NCI-H1105 (cell line): ENCODE data around the gene FCGR1A.
"Not testable (repeated sequence)": the region's sequence is repeated elsewhere in the genome, so short reads cannot be mapped to it uniquely, and the experiment has no call there.

ENCODE experiments used
- DNase-seq: peaks from one replicate; lab custom pipeline; 2025; lab: John Stamatoyannopoulos, UW

Gene FCGR1A

DNA sequence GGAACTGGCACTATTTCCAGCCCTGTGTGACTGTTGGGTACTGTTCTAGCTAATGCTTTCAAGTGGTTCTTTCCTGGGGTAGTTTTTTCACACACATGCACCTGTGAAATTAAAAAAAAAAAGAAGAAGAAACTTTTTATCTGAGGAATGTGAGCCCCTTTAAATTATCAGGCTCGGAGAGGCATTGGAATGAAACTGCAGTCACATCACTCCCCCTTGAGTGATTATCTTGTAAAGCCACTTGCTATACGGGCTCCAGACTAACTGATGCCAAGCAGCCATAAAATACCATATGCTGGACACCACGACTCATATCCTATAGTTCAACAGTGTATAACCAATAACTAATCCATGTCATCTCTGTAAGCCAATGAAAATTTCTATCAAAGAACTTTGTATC lies 5.4 kb upstream of the FCGR1A start:
- not testable (repeated sequence) for DNase-seq

DNA sequence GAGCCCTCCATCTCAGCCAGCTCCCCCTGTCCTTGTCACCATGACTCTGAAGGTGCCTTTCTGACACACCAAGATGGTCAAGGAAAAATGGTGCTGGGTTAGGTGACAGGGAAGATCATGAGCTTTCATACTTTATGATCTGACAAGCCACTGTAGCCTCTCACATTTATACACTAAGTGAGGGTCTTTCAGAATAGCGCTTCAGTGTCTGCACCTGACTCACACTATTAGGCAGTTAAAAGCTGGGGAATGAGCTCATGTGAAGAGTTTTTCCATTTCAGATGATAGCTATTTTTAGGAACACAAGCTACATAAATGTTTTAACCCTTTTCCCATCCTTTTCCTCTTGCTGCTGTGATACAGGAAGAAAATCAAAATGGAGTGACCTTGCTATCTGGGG lies 4.2 kb upstream of the FCGR1A start:
- not testable (repeated sequence) for DNase-seq

DNA sequence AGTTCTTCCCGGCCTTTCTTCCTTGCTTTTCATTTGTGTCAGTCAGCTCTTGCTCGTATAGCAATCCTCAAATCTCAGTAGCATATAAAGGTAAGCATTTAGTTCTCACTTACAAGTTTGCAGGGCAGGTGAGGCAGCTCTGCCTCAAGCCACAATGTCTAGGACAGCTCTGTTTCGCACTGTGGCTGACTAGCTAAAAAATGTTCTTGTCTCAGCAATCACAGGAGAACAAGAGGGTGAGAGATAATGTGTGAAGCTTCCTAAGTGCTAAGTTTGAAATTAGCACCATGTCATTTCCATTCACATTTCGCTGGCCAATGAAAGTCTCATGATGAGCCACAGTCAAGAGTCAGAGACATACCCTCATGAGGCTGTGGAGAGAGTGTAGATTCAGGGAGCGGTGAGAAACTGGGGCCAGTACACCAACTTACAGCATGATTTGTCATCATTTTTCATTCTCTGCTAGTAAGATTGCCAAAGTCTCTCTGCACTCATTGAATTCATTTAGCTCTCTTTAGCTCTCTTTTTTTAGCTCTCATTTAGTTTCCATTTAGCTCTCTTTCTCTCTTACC lies 995 bp upstream of the FCGR1A start:
- not testable (repeated sequence) for DNase-seq

DNA sequence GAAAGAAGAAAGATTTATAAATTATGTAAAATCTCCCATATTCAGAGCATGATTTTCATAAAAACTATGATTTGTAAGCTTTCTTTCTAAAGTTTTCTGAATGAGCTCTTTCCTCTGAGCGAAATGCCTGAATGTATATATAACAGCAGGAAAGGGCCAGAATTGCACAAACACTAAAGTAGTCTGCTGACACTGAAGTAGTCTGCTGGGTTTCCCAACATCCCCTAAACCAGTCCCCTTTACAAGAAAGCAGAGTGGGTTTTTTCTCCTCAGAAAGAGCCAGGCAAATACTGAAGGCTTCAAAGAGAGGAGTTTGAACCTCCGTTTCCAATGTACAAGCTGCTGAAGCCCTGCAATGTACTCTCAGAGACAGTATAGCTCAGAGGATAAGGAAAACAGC lies 795 bp downstream of the FCGR1A start:
- not testable (repeated sequence) for DNase-seq

DNA sequence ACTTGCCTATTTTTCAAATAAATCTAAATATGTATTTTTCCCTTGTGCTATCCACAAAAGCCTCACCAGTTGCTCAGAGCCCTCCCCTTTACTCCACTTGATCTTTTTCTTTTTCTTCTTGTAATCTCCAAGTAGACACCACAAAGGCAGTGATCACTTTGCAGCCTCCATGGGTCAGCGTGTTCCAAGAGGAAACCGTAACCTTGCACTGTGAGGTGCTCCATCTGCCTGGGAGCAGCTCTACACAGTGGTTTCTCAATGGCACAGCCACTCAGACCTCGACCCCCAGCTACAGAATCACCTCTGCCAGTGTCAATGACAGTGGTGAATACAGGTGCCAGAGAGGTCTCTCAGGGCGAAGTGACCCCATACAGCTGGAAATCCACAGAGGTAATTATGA lies 1.4 kb downstream of the FCGR1A start:
- DNase-seq: not testable (repeated sequence)

DNA sequence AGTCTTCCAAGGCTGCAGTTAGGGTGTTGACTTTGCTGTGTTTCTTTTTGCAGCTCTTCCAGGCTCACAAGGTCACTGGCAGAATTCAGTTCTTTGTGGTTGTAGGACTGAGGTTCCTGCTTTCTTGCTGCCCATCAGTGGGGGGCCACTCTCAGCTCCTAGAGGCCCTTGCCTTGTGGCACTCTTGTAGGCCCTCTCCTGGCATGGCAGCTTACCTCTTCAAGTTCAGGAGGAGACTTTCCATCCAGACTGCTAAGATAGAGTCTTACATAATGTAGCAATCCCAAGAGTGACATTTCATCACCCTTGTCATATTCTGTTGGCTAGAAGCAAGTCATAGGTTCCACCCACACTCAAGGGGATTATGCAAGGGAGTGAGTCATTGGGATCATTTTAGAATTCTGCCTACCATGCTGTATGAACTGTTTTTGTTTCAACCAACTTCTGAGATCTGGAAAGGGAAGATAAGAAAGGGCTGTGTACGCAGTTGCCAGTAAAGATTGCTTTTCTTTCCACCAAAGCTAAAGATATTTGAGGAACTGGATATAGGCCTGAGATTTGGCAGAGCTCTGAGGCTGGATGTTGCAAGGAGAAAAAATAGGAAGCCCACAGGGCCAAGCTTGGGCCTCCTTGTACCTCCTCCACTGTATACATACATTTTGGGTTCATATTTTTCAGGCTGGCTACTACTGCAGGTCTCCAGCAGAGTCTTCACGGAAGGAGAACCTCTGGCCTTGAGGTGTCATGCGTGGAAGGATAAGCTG lies 5.4 kb downstream of the FCGR1A start:
- DNase-seq: not testable (repeated sequence)

DNA sequence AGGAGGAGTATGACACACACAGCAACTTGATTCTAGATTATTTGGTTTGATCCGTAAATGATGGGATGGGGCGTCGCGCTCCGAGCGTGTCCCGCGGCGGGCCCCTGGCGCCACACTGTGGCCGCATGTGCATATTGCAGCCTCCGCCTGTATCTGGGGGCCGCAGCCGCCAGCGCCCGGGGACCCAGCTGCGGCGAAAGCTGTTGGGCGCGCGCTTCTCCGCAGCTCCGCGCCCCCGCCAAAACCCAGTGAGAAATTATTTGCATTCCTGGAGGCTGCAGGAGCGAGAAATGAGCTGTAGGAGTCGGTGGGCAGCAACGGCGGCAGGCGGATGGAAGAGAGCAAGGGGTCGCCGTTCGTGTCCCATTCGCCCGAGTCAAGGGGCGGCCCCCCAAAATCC lies 10.0 kb downstream of the FCGR1A start:
- peak; percentile 37 for DNase-seq

DNA sequence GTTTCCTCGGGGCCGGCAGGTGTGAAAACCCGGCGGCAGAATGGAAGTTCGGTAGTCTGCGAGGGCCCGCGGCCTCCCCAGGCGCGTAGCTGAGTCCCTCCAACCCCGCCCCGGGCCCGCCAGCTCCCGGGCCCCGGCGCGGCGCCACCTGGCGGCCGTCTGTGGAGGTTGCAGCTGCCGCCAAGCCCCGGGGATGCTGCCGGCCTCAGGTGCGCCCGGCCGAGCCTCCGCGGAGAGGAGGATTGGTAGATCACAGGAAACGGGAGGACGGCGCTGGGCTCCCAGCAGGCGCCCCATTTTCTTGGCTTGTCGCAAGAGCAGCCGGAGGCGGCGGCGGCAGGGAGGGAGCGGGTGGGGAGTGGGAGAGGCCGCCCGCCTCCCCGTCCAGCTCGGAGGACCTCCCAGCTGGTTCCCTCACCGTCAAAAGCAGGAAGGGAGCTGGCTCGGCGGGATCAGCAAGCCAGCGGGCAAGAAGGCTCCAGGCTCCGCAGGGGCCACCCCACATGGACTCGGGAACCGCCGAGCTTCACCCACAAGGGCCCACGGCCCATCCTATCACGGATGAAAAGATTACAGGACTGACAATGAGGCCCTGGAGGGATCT lies 10.5 kb downstream of the FCGR1A start:
- DNase-seq: peak; percentile 58

DNA sequence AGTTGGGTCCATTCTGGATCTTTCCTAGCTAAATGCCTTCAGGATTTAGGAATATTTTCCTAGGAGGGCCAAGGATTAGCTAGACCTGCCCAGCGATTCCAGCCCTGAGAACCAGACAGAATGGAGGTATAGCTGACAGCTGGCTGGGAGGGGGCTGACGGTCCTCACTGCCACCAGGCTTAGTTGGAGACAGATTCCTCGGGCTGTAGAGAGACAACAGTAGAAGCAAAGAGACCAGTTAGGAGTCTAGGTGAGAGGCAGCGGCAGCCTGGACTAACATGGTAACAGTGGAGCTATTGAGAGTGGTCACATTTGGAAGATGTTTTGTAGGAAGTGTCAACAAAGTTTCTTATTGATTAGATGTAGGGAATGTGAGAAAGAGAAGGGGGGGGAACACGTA lies 11.4 kb downstream of the FCGR1A start:
- DNase-seq: not testable (repeated sequence)

DNA sequence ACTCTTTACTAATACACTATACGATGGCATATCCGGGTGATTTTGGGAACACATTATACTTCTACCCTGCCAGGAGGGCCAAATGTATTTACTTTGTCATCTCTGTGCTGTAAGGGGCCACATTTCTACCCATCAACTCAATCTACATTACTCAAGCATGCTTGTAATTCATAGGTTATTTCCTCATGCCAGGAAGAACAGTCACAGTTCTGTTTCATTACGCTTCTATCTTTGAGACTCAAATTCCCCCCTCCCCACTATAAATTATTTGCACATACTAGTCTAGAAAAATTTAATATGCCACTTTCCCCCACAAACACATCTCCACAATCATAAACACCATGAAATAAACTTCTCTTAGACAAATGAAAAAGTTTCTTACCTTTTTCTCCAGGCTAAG lies 19.1 kb downstream of the FCGR1A start:
- not testable (repeated sequence) for DNase-seq

DNA sequence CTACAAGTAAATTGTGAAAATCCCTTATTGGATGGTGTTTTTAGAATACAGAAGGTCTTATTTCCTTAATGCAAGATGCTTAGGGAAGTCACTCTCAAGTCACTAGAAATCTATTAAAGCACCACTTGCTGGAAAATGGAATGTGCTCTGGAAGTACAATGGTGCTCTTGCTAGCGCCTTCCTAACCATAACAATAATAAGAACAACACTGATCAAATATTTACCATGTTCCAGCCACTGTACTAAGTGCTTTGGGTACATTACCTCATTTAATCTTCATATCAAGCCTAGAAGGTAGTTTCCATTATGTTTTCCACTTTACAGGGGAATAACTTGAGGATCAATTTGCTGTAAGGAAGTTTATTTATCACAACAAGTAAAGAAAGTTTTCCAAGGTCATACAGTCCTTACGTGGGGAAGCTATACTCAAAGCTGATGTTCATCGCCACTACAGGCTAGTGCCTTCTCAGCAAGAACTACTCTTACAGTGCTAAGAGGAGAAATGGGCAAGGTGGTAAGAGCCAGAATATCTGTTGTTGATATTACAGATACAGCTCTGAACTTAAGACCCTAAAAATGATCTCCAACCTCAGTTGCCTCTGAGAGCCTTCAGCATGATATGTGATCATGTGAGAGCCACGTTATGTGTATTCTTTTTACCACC lies 22.1 kb downstream of the FCGR1A start:
- DNase-seq: not testable (repeated sequence)

DNA sequence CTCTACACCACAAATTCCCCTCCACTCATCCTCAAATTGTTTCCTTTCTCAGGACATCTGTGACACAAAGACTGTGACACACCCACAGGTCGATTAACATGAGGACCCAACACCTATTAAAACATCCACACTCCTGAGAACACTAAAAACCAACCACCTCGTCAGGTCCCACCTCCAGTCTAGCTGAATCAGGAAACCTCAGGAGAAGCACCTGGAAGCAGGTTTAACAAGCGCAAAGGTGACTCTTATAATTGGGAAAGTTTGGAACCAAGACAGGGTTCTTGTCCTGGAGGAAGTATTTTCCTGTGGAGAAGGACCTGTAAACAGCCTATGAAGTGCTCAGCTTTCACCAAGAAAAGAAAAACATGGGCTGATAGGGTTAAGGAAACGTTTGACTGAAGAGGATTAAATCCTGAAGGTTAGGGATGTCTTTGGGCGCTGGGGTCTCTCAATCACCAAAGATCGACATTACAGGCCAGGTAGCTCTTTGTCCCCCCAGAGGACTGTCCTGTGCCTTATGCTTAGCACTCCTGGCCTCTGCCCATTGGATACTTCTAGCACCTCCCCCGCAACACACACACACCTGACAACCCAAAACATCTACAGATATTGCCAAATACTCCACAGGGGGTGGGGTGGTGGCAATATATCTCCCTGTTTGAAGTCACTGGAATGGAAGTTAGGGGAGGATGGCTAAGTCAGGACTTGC lies 28.4 kb downstream of the FCGR1A start:
- not testable (repeated sequence) for DNase-seq

DNA sequence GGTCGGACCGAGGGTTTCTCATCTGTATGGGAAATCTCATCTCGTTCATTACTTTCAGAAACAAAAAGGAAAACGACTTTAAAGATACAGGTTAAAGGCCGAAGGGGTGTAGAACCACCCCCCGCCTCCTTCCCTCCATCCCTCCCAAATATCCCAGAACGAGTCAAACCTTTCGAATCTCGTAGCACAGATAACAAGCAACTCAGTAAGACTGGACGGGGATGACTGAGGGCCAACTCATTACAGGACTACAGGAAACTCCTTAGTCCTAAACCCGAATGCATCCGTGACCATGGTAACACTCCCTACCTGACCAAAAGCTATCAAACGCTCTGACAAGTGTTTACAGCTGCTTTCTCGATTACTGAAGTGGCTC lies 29.0 kb downstream of the FCGR1A start:
- not testable (repeated sequence) for DNase-seq

DNA sequence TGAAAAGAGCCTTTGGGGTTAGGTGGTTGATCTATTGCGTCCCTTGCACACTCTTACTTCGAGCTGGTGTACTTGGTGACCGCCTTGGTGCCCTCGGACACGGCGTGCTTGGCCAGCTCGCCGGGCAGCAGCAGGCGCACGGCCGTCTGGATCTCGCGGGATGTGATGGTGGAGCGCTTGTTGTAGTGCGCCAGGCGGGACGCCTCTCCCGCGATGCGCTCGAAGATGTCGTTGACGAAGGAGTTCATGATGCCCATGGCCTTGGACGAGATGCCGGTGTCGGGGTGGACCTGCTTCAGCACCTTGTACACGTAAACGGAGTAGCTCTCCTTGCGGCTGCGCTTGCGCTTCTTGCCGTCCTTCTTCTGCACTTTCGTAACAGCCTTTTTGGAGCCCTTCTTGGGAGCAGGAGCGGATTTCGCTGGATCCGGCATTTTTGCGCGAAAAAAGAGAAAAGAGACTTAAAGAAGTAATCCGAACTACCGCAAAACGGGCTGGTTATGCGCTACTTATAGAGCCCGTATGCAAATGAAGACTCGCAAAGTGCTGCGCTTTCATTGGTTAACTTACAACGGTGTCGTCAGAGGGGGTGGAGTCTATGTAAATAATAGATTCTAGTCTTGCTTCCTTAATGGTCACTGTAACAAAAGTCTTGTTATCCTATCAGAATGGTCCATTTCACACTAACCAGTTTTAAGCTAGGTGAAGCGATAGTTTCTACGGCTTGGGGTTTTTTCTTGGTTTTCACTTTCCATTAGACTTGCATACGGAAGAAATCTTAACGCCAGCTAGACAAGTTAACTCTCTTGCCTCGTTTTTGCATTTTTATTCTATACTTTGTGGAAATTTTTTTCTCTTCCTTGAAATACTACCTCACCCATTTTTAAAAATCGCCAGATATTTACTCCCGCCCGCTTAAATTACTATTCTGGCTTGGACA lies 29.7 kb downstream of the FCGR1A start:
- peak; percentile 92 for DNase-seq

DNA sequence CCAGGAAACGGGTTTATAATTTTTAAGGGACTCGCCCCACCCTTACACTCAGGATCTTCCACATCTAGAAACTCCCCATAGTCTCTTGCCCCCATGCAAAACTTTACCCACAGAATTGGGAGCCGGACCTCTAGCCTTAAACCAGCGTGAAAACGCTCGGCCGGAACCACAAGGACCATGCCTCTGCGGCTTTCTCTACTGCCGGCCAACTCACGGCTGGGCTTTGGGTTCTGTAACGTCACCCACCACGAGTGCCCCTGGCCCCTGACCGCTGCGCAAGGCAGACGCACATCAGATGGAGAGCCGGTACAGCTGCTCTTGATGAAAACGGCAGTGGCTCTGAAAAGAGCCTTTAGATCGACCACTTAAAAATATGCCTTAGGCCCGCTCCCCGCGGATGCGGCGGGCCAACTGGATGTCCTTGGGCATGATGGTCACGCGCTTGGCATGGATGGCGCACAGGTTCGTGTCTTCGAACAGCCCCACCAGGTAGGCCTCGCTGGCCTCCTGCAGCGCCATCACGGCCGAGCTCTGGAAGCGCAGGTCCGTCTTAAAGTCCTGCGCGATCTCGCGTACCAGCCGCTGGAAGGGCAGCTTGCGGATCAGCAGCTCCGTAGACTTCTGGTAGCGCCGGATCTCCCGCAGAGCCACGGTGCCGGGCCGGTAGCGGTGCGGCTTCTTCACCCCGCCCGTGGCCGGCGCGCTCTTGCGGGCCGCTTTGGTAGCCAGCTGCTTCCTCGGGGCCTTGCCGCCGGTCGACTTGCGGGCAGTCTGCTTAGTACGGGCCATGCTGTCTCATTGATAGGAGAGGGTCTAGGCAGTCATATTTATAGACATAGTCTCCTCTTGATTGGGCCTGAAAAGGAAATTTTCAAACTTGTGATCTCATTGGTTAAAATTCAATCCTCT lies 30.7 kb downstream of the FCGR1A start:
- DNase-seq: peak; percentile 72

DNA sequence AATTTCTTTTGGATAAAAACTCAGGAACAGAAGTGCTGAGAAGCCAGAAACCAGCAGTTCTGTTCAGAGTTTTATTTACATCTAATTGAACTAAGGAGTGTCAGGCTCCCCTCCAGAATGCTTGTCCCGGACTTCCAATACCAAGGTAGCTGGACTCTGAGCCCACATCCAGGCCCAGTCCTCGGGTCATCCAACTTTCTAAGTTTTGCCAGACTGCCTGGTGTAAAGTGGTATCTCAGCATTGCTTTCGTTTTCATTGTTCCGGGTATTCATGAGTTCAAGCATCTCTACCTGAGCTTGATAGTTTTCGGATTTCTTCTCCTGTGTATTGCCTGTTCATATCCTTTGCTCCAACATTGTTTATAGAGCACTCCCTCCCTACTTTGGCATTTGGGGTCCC lies 37.9 kb downstream of the FCGR1A start:
- DNase-seq: not testable (repeated sequence)

DNA sequence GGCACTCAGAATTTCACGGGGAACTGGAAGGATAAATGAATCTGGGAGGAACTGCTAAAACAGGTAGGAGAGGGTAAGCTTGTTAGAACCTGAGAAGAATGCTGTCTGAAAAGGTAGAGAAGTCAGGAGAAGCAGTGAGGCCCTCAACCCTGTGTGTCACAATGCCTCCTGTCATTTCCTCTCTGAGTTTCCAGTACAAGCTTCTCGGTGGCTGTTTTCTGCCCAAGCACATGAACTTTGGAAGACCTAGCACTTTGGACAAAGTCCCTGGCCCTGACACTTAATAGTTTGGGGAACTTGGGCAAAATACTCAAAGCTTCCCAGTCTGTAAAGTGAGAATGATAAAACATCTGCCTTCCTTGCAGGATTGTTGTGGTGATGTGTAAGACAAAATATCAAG lies 44.1 kb downstream of the FCGR1A start:
- DNase-seq: not testable (repeated sequence)

DNA sequence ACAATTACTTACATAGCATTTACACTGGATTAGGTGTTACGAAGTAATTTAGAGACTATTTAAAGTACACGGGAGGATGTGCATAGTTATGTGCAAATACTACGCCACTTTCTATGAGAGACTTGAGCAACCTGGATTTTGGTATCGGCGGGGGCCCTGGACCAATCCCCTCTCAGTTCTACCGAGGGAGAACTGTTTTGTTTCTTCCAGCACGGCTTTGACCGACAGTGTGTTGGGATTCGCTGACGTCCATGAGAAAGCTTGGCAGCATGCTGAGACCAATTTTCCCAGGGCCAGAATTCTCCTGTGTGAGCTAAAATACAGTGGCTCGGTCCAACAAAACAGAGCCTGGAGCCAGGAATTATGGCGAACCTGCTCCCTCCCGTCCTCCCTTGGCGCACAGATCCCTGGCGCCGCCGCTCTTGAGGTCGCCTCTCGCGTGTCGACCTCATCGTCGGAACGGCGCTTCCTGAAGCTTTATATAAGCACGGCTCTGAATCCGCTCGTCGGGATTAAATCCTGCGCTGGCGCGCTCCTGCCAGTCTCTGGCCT lies 49.3 kb downstream of the FCGR1A start:
- DNase-seq: not testable (repeated sequence)

DNA sequence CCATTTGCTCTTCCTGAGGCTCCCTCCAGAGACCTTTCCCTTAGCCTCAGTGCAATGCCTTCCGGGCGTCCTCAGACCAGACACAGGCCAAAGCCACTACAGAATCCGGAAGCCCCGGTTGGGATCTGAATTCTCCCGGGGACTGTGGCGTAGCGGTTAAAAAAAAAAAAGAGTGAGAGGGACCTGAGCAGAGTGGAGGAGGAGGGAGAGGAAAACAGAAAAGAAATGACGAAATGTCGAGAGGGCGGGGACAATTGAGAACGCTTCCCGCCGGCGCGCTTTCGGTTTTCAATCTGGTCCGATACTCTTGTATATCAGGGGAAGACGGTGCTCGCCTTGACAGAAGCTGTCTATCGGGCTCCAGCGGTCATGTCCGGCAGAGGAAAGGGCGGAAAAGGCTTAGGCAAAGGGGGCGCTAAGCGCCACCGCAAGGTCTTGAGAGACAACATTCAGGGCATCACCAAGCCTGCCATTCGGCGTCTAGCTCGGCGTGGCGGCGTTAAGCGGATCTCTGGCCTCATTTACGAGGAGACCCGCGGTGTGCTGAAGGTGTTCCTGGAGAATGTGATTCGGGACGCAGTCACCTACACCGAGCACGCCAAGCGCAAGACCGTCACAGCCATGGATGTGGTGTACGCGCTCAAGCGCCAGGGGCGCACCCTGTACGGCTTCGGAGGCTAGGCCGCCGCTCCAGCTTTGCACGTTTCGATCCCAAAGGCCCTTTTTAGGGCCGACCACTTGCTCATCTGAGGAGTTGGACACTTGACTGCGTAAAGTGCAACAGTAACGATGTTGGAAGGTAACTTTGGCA lies 50.0 kb downstream of the FCGR1A start:
- not testable (repeated sequence) for DNase-seq
